SU-DHL-6 (cell line): ENCODE data around the gene AHDC1.

Experiments
- H2AFZ ChIP-seq: fragments of 200-600 bp; sonication (generic); 2 replicates; pipeline ENCODE4 v1.6.1; 2014; ENCODE audit warnings: low read depth, mild to moderate bottlenecking, moderate library complexity, mixed read lengths, antibody characterized with exemption, low read length; ENCODE audit not compliant: severe bottlenecking
- H3F3A ChIP-seq: fragments of 200-600 bp; shearing (Covaris generic); 2 replicates; pipeline ENCODE4 v1.6.0; 2016; ENCODE audit warnings: antibody characterized with exemption, mild to moderate bottlenecking; ENCODE audit not compliant: insufficient read depth
- H3K27ac ChIP-seq: fragments of 200-600 bp; sonication (generic); 2 replicates; pipeline ENCODE4 v1.5.1; 2016; ENCODE audit warnings: low read depth, mild to moderate bottlenecking, low read length, moderate library complexity, mixed read lengths
- H3K27me3 ChIP-seq: fragments of 200-600 bp; sonication (generic), shearing (Covaris generic); 2 replicates; pipeline ENCODE4 v1.6.0; 2014; ENCODE audit warnings: mild to moderate bottlenecking, low read length
- H3K36me3 ChIP-seq: fragments of 200-600 bp; sonication (generic); 2 replicates; pipeline ENCODE4 v1.6.1; 2014; ENCODE audit warnings: mild to moderate bottlenecking, low read length, mixed read lengths
- H3K4me2 ChIP-seq: fragments of 300-600, 200-600 bp; shearing (Covaris generic), sonication (generic); 2 replicates; pipeline ENCODE4 v1.6.0; 2014; ENCODE audit warnings: low read length, low read depth, mild to moderate bottlenecking; ENCODE audit not compliant: poor library complexity, severe bottlenecking
- H3K4me3 ChIP-seq: fragments of 200-600 bp; sonication (generic); 2 replicates; pipeline ENCODE4 v1.5.1; 2014; ENCODE audit warnings: antibody characterized with exemption, low read length, mild to moderate bottlenecking, mixed read lengths; ENCODE audit not compliant: insufficient read depth, poor library complexity, severe bottlenecking
- H3K79me2 ChIP-seq: fragments of 200-600 bp; sonication (generic); 2 replicates; pipeline ENCODE4 v1.6.1; 2014; ENCODE audit warnings: mild to moderate bottlenecking, low read length, moderate library complexity; ENCODE audit not compliant: insufficient read depth
- H3K9ac ChIP-seq: fragments of 200-600 bp; sonication (generic); 2 replicates; pipeline ENCODE4 v1.7.0; 2014; ENCODE audit warnings: mild to moderate bottlenecking, low read length
- H3K9me2 ChIP-seq: fragments of 200-600 bp; sonication (generic); replicated peaks from 2 replicates; pipeline ENCODE4 v1.6.1; 2014; ENCODE audit warnings: low read length; ENCODE audit not compliant: insufficient read depth
- H3K9me3 ChIP-seq: fragments of 200-600 bp; sonication (generic); 2 replicates; pipeline ENCODE4 v1.6.1; 2014; ENCODE audit warnings: low read length, mixed read lengths; ENCODE audit not compliant: insufficient read depth
- H4K20me1 ChIP-seq: fragments of 200-600 bp; sonication (generic); 2 replicates; pipeline ENCODE4 v1.6.1; 2014; ENCODE audit warnings: low read depth, mild to moderate bottlenecking, antibody characterized with exemption, low read length, moderate library complexity, mixed read lengths
- EZH2phosphoT487 ChIP-seq: fragments of 200-600 bp; sonication (generic), shearing (Covaris generic); conservative IDR thresholded peaks from 2 replicates; pipeline ENCODE4 v1.6.1; 2018; ENCODE audit warnings: mild to moderate bottlenecking, antibody characterized with exemption, low read length, moderate library complexity, mixed read lengths
- TF ChIP-seq, protein P1 (sequence below): fragments of 200-600 bp; sonication (generic); IDR thresholded peaks from one replicate; pipeline ENCODE4 v1.5.1; 2017; ENCODE audit warnings: antibody characterized with exemption, mild to moderate bottlenecking, low read length, moderate library complexity; ENCODE audit not compliant: insufficient read depth, poor library complexity, severe bottlenecking

The AHDC1 gene

DNA sequence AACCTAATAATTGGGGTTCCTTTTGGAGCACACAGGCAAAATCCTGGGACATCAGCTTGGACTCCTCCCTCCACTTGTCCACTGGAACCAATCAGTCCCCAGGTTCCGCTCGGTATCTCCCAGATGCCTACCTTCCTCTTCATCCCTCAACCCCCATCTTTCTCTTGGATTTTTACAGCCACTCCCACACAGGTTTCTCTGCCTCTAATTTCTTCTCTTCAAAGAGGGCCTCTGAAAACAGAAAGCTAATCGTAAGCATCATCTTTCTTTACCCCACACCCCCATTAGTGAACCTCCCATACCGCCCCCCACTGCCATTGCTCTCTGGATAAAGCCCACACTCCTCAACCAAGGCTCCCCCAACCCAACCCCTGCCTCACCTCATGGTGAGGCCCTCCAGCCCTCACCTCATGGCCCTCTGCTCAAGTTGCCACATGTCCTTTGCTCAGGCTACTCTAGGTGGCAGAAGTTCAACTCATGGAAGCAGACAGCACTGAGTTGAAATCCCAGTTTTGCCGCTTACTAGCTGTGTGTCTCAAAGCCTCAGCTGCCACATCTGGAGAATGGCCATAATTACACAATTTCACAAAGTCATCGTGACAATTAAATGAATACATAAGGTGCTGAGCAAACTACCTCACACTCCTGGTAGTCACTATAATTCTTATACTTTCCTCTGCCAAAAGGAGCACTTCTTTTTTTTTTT lies 95.8 kb downstream of the AHDC1 start:
- H3K9me3 ChIP-seq = no peaks in the 10 kb centered on the region
- H3K4me2 ChIP-seq = no peak overlapping the region
- H3K27me3 ChIP-seq = no peaks in the 10 kb centered on the region
- no peak for TF ChIP-seq EZH2phosphoT487
- TF ChIP-seq, protein P1, sequence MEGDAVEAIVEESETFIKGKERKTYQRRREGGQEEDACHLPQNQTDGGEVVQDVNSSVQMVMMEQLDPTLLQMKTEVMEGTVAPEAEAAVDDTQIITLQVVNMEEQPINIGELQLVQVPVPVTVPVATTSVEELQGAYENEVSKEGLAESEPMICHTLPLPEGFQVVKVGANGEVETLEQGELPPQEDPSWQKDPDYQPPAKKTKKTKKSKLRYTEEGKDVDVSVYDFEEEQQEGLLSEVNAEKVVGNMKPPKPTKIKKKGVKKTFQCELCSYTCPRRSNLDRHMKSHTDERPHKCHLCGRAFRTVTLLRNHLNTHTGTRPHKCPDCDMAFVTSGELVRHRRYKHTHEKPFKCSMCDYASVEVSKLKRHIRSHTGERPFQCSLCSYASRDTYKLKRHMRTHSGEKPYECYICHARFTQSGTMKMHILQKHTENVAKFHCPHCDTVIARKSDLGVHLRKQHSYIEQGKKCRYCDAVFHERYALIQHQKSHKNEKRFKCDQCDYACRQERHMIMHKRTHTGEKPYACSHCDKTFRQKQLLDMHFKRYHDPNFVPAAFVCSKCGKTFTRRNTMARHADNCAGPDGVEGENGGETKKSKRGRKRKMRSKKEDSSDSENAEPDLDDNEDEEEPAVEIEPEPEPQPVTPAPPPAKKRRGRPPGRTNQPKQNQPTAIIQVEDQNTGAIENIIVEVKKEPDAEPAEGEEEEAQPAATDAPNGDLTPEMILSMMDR = no peak
- H3F3A ChIP-seq = no peaks in the 10 kb centered on the region
- no peak overlapping the region for H3K27ac ChIP-seq
- H4K20me1 ChIP-seq = no peaks in the 10 kb centered on the region
- H2AFZ ChIP-seq = no peak overlapping the region
- no peak overlapping the region for H3K4me3 ChIP-seq
- no peaks in the 10 kb centered on the region for H3K9me2 ChIP-seq
- no peaks in the 10 kb centered on the region for H3K79me2 ChIP-seq
- H3K9ac ChIP-seq = no peak overlapping the region
- H3K36me3 ChIP-seq = no peaks in the 10 kb centered on the region

DNA sequence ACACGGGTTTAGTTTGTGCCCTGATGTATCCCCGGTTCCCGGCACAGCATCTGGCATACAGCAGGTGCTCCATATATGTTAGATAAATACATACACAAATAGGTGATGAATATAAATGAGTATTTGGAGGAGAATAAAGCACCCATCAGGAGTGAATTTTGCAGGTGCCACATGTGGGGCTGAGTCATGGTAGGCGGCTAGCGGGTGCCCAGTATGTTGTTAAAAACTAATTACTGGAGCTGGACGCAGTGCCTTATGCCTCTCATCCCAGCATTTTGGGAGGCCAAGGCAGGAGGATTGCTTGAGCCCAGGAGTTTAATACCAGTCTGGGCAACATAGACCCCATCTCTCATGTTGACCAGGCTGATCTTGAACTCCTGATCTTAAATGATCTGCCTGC lies 97.2 kb downstream of the AHDC1 start:
- H3F3A ChIP-seq = no peaks in the 10 kb centered on the region
- H3K9me2 ChIP-seq = no peaks in the 10 kb centered on the region
- no peak overlapping the region for H3K27ac ChIP-seq
- H4K20me1 ChIP-seq = no peaks in the 10 kb centered on the region
- H3K4me3 ChIP-seq = no peak overlapping the region
- no peak overlapping the region for H3K4me2 ChIP-seq
- H3K9ac ChIP-seq = no peak overlapping the region
- no peak overlapping the region for H2AFZ ChIP-seq
- no peaks in the 10 kb centered on the region for H3K9me3 ChIP-seq
- H3K79me2 ChIP-seq = no peaks in the 10 kb centered on the region
- no peaks in the 10 kb centered on the region for H3K27me3 ChIP-seq
- H3K36me3 ChIP-seq = no peaks in the 10 kb centered on the region
- TF ChIP-seq EZH2phosphoT487 = no peak
- TF ChIP-seq, protein P1 = no peak

DNA sequence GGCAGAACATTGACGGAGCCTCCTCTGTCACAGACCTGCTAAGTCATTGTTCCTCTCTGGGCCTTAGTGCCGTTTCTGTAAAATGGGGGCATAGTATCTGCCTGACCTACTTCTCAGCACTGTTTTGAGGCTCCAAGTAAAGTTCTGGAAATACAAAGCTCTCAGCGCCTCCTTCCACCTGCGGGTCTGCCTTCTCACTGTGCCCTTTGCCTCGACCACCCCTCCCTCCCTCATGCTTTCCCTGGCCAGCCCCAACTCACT lies 98.6 kb downstream of the AHDC1 start:
- H3F3A ChIP-seq = no peaks in the 10 kb centered on the region
- H2AFZ ChIP-seq = no peak overlapping the region
- H3K36me3 ChIP-seq = no peaks in the 10 kb centered on the region
- no peak overlapping the region for H3K9ac ChIP-seq
- no peak overlapping the region for H3K27ac ChIP-seq
- no peaks in the 10 kb centered on the region for H3K27me3 ChIP-seq
- H3K9me2 ChIP-seq = no peaks in the 10 kb centered on the region
- no peak overlapping the region for H3K4me2 ChIP-seq
- TF ChIP-seq, protein P1 = no peak
- TF ChIP-seq EZH2phosphoT487 = no peak
- no peaks in the 10 kb centered on the region for H3K9me3 ChIP-seq
- H4K20me1 ChIP-seq = no peaks in the 10 kb centered on the region
- H3K79me2 ChIP-seq = no peaks in the 10 kb centered on the region
- no peak overlapping the region for H3K4me3 ChIP-seq
